LNCaP clone FGC (cell line): ENCODE measurements around the gene OLFML2B.

Experiments
- DNase-seq: peaks from one replicate; pipeline ENCODE4 v3.0.0-alpha.2; 2011; ENCODE audit warnings: low read depth
- H3K4me3 ChIP-seq: 2 replicates; pipeline ENCODE4 v1.5.1; 2011; ENCODE audit warnings: mild to moderate bottlenecking, low read depth, low read length, control low read depth
- CTCF ChIP-seq: IDR thresholded peaks from 2 replicates; pipeline ENCODE4 v1.5.1; 2012; ENCODE audit warnings: mild to moderate bottlenecking; ENCODE audit not compliant: control insufficient read depth, insufficient read depth; ENCODE audit errors: extremely low read depth

OLFML2B gene

GRCh38 chr1:161948435-161948834 is 75.2 kb downstream of the OLFML2B start:
- no peak for DNase-seq
- TF ChIP-seq CTCF = no peak
- H3K4me3 ChIP-seq = no peak overlapping the region

GRCh38 chr1:161946071-161946987 is 77.3 kb downstream of the OLFML2B start:
- DNase-seq = no peak
- no peak for TF ChIP-seq CTCF
- H3K4me3 ChIP-seq = no peak overlapping the region

GRCh38 chr1:161945306-161946060 is 78.2 kb downstream of the OLFML2B start:
- no peak overlapping the region for H3K4me3 ChIP-seq
- no peak for TF ChIP-seq CTCF
- no peak for DNase-seq

GRCh38 chr1:161944381-161944780 is 79.3 kb downstream of the OLFML2B start:
- no peak overlapping the region for H3K4me3 ChIP-seq
- DNase-seq = no peak
- TF ChIP-seq CTCF = no peak

GRCh38 chr1:161943737-161944136 is 79.9 kb downstream of the OLFML2B start:
- TF ChIP-seq CTCF = no peak
- no peak overlapping the region for H3K4me3 ChIP-seq
- DNase-seq = no peak

- no peak for DNase-seq
- TF ChIP-seq CTCF = no peak
- H3K4me3 ChIP-seq = no peak overlapping the region
Observed at GRCh38 chr1:161941726-161942436, 81.8 kb downstream of the OLFML2B start.
